Hepatocyte (in vitro differentiated cells): Measurements from ENCODE around the gene NCS1. TPM values are rescaled to one million over a fixed set of nuclear protein-coding genes. Genes with fewer than 3 reads are reported as not detected.

Experiments
- DNase-seq: peaks from one replicate; pipeline ENCODE4 v3.0.0-alpha.2; 2016; ENCODE audit warnings: low spot score
- H2AFZ ChIP-seq: fragments of 200-600 bp; sonication (generic); 2 replicates; pipeline ENCODE4 v1.6.0; 2016; ENCODE audit warnings: antibody characterized with exemption, mild to moderate bottlenecking
- H3K27ac ChIP-seq: fragments of 200-600 bp; sonication (generic); 2 replicates; pipeline ENCODE4 v1.5.1; 2016; ENCODE audit warnings: mild to moderate bottlenecking
- H3K27me3 ChIP-seq: fragments of 200-600 bp; sonication (generic); 2 replicates; pipeline ENCODE4 v1.6.1; 2016
- H3K36me3 ChIP-seq: fragments of 200-600 bp; sonication (generic); replicated peaks from 2 replicates; pipeline ENCODE4 v1.5.1; 2016; ENCODE audit warnings: low read depth; ENCODE audit not compliant: insufficient read depth
- H3K4me1 ChIP-seq: fragments of 200-600 bp; sonication (generic); 2 replicates; pipeline ENCODE4 v1.5.1; 2016; ENCODE audit warnings: mild to moderate bottlenecking, moderate library complexity; ENCODE audit not compliant: insufficient read depth
- H3K4me2 ChIP-seq: fragments of 200-600 bp; sonication (generic); 2 replicates; pipeline ENCODE4 v1.6.0; 2016
- H3K4me3 ChIP-seq: fragments of 200-600 bp; sonication (generic); 2 replicates; pipeline ENCODE4 v1.5.1; 2016; ENCODE audit warnings: mild to moderate bottlenecking
- H3K79me2 ChIP-seq: fragments of 200-600 bp; sonication (generic); 2 replicates; pipeline ENCODE4 v1.6.0; 2017; ENCODE audit warnings: mild to moderate bottlenecking
- H3K9me2 ChIP-seq: fragments of 200-600 bp; sonication (generic); replicated peaks from 2 replicates; pipeline ENCODE4 v1.6.0; 2017; ENCODE audit warnings: mild to moderate bottlenecking; ENCODE audit not compliant: insufficient read depth
- H3K9me3 ChIP-seq: fragments of 200-600 bp; sonication (generic); 2 replicates; pipeline ENCODE4 v1.5.1; 2016; ENCODE audit warnings: low read depth, mild to moderate bottlenecking
- H4K20me1 ChIP-seq: fragments of 200-600 bp; sonication (generic); 2 replicates; pipeline ENCODE4 v1.6.0; 2016; ENCODE audit warnings: mild to moderate bottlenecking; ENCODE audit not compliant: insufficient read depth, poor library complexity, severe bottlenecking
- CTCF ChIP-seq: fragments of 200-600 bp; sonication (generic); IDR thresholded peaks from 2 replicates; pipeline ENCODE4 v1.5.1; 2016; ENCODE audit warnings: antibody characterized with exemption, mild to moderate bottlenecking; ENCODE audit not compliant: poor library complexity
- EZH2 ChIP-seq: fragments of 200-600 bp; sonication (generic); IDR thresholded peaks from 2 replicates; pipeline ENCODE4 v1.6.1; 2016; ENCODE audit warnings: antibody characterized with exemption, mild to moderate bottlenecking, borderline replicate concordance
- EZH2phosphoT487 ChIP-seq: fragments of 200-600 bp; sonication (generic); IDR thresholded peaks from one replicate; pipeline ENCODE4 v1.6.1; 2018; ENCODE audit warnings: antibody characterized with exemption, mild to moderate bottlenecking, low read depth, moderate library complexity; ENCODE audit not compliant: unreplicated experiment, severe bottlenecking
- WGBS: methylation state at CpG from one replicate; pipeline ENCODE4 v1.1.6; 2016; ENCODE audit warnings: low lambda C conversion rate; ENCODE audit errors: missing lambda C conversion rate; 5-methylcytosine and 5-hydroxymethylcytosine counted together
- polyA plus RNA-seq: library from polyadenylated mRNA; unstranded; fragments of >200 nt; fragmentation: Nextera tagmentation; extraction: Ambion mirVana; gene quantifications from 2 replicates; pipeline ENCODE4 v1.2.1, GENCODE V29; 2016
- total RNA-seq: library from RNA; depleted of rRNA; stranded (reverse); fragments of >200 nt; gene quantifications from 2 replicates; pipeline ENCODE4 v1.2.3, GENCODE V29; 2014

NCS1 gene
- total and polyA plus RNA-seq, 2 experiments from 2014 or later: 16.8 to 25.3 TPM

GRCh38 chr9:130262771-130263170 lies 90.6 kb downstream of the NCS1 start:
- DNase-seq: no peak
- no peaks in the 10 kb centered on the region for H4K20me1 ChIP-seq
- H3K4me3 ChIP-seq: no peak overlapping the region
- H3K79me2 ChIP-seq: no peaks in the 10 kb centered on the region
- 77% methylated on average over 7 of the region's 7 CpGs for WGBS
- TF ChIP-seq CTCF (no peak), EZH2phosphoT487 (no peak), EZH2 (no peak)
- H3K4me1 ChIP-seq: peaks cover 14% of the 10 kb centered on the region
- H3K36me3 ChIP-seq: no peaks in the 10 kb centered on the region
- H3K27me3 ChIP-seq: peaks cover 69% of the 10 kb centered on the region
- H3K9me3 ChIP-seq: no peaks in the 10 kb centered on the region
- no peak overlapping the region for H2AFZ ChIP-seq
- no peak overlapping the region for H3K4me2 ChIP-seq
- H3K27ac ChIP-seq: no peak overlapping the region
- no peaks in the 10 kb centered on the region for H3K9me2 ChIP-seq

- 64% methylated on average over 10 of the region's 10 CpGs for WGBS
- no peaks in the 10 kb centered on the region for H3K36me3 ChIP-seq
- no peak for DNase-seq
- H2AFZ ChIP-seq: no peak overlapping the region
- no peak overlapping the region for H3K27ac ChIP-seq
- no peaks in the 10 kb centered on the region for H3K79me2 ChIP-seq
- no peaks in the 10 kb centered on the region for H3K9me3 ChIP-seq
- TF ChIP-seq EZH2phosphoT487: no peak
- TF ChIP-seq CTCF: no peak
- no peak for TF ChIP-seq EZH2
- no peak overlapping the region for H3K4me2 ChIP-seq
- H3K27me3 ChIP-seq: peaks cover 79% of the 10 kb centered on the region
- H4K20me1 ChIP-seq: no peaks in the 10 kb centered on the region
- H3K4me3 ChIP-seq: no peak overlapping the region
- no peaks in the 10 kb centered on the region for H3K9me2 ChIP-seq
- peaks cover 14% of the 10 kb centered on the region for H3K4me1 ChIP-seq
Observed at GRCh38 chr9:130263601-130264413, 91.6 kb downstream of the NCS1 start.

- H3K4me3 ChIP-seq: no peak overlapping the region
- H3K27me3 ChIP-seq: peaks cover 86% of the 10 kb centered on the region
- 52% methylated on average over 18 of the region's 18 CpGs for WGBS
- DNase-seq: no peak
- H3K79me2 ChIP-seq: no peaks in the 10 kb centered on the region
- H3K4me2 ChIP-seq: peak overlapping the region; percentile 78
- no peaks in the 10 kb centered on the region for H3K36me3 ChIP-seq
- no peak overlapping the region for H3K27ac ChIP-seq
- no peaks in the 10 kb centered on the region for H3K9me3 ChIP-seq
- TF ChIP-seq EZH2phosphoT487 (no peak), CTCF (no peak), EZH2 (no peak)
- no peaks in the 10 kb centered on the region for H3K9me2 ChIP-seq
- H4K20me1 ChIP-seq: no peaks in the 10 kb centered on the region
- H2AFZ ChIP-seq: no peak overlapping the region
- peaks cover 14% of the 10 kb centered on the region for H3K4me1 ChIP-seq
Observed at GRCh38 chr9:130264414-130265350, 92.5 kb downstream of the NCS1 start.
